Right lobe of liver (tissue), 6 donors: ENCODE measurements around the gene TTC28. TPM values are rescaled to one million over a fixed set of nuclear protein-coding genes. Genes with fewer than 3 reads are reported as not detected.

Source experiments
- ATAC-seq, 4 donors: fragments of 200-7000 bp; cut with Tn5 transposase; one replicate each; pipeline ENCODE4 v1.9.1; 2020; ENCODE audit warnings: mild to moderate bottlenecking in 4 of 4, moderate library complexity in 4 of 4
- DNase-seq, 3 donors: peaks; one replicate each; pipeline ENCODE4 v3.0.0-alpha.2; 2020
- H3K27ac ChIP-seq, 3 donors: fragments of 200-600 bp; one replicate each; pipeline ENCODE4 v1.8.0; 2022
- H3K27me3 ChIP-seq, 2 donors: fragments of 200-600 bp; one replicate each; pipeline ENCODE4 v1.8.0; 2022
- H3K36me3 ChIP-seq, 4 donors: fragments of 200-600 bp; sonication (generic) in 1 of 4; one replicate each; pipeline versions ENCODE4 v1.5.1 to v1.8.0; 2017 to 2022; ENCODE audit warnings: control low read depth in 1 of 4
- H3K4me1 ChIP-seq, 4 donors: fragments of 200-600 bp; sonication (generic) in 1 of 4; one replicate each; pipeline versions ENCODE4 v1.5.1 to v1.8.0; 2017 to 2022; ENCODE audit warnings: control low read depth in 1 of 4
- H3K4me3 ChIP-seq, 3 donors: fragments of 200-600 bp; one replicate each; pipeline ENCODE4 v1.8.0; 2022
- H3K9me3 ChIP-seq, 4 donors: fragments of 200-600 bp; sonication (generic) in 1 of 4; one replicate each; pipeline versions ENCODE4 v1.5.1 to v1.8.0; 2017 to 2022; ENCODE audit warnings: control low read depth in 1 of 4
- CTCF ChIP-seq, 4 donors: fragments of 200-600 bp in 3 of 4; fragments of 450-650 bp in 1 of 4; IDR thresholded peaks; one replicate each; pipeline versions ENCODE4 v1.5.1 to v1.8.0; 2016 to 2022; ENCODE audit warnings: antibody characterized with exemption in 4 of 4, mild to moderate bottlenecking in 2 of 4
- POLR2A ChIP-seq: fragments of 450-650 bp; IDR thresholded peaks from one replicate; pipeline ENCODE4 v1.6.1; 2017; ENCODE audit warnings: antibody characterized with exemption, mild to moderate bottlenecking
- WGBS: methylation state at CpG from one replicate; pipeline ENCODE4 v1.1.6; 2018; ENCODE audit warnings: low coverage, low lambda C conversion rate; ENCODE audit not compliant: insufficient coverage; ENCODE audit errors: missing lambda C conversion rate; 5-methylcytosine and 5-hydroxymethylcytosine counted together
- intact Hi-C, 2 donors: fragments of 100-400 bp; cut with DNase I; formaldehyde crosslinking; loops; one replicate each; pipeline versions ENCODE4 v1.11.2 to v1.14.1; 2022
- total RNA-seq, 6 experiments: library from RNA; depleted of rRNA in 2 of 6; stranded (reverse); fragments of >200 nt in 2 of 6; fragmentation: NEBNext Ultra II Directional in 3 of 6; extraction: Animal tissue kit (Norgen Biotek cat#: 25700) in 3 of 6; gene quantifications; one replicate each; pipeline versions ENCODE4 v1.1.0 to v1.2.4, GENCODE V29; 2016 to 2023
- donor health status: DM: no; HTN: yes; CAD: no.
- donor health status: DM: no; HTN: no; CAD: no.
- donor health status: DM: no; HTN: no; CAD: no.
- donor health status: DM: no; HTN: yes; CAD: no.
- donor health status: DM: no; HTN: yes; CAD: no.

Gene TTC28
- total RNA-seq, 6 experiments from 2014 or later = 9.4 to 38.3 (median 15.0) TPM

DNA sequence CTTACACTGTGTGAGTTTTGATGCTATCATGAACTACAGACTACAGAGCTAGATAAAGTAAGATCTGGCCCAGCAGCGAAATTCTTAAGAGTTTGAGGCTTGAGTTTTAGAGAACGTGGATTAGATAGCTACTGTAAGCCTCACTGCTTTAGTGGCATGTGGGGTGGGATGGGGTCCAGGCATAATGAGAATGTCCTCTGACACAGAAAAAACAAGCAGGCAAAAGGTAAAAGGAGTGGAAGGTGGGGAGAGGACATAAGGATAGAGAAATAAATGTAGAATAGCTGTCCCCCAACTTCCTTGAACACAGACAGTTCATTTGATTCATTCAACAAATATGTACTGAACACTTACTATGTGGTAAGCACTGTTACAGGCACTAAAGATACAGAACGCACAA is 436.1 kb downstream of the TTC28 start:
- intact Hi-C loops = no loop called here
- no peaks in the 10 kb centered on the region for H3K9me3 ChIP-seq
- DNase-seq = no peak
- no peaks in the 10 kb centered on the region for H3K27me3 ChIP-seq
- no peak overlapping the region for H3K27ac ChIP-seq
- H3K4me3 ChIP-seq = no peak overlapping the region
- WGBS = 98% methylated on average over 3 of the region's 3 CpGs
- no peak for ATAC-seq
- H3K4me1 ChIP-seq = peaks cover 0 to 7% (median 0%) of the 10 kb centered on the region in 4 donors
- H3K36me3 ChIP-seq = no peaks in the 10 kb centered on the region
- TF ChIP-seq CTCF (IDR thresholded peaks at IDR 0.05) = no peak

DNA sequence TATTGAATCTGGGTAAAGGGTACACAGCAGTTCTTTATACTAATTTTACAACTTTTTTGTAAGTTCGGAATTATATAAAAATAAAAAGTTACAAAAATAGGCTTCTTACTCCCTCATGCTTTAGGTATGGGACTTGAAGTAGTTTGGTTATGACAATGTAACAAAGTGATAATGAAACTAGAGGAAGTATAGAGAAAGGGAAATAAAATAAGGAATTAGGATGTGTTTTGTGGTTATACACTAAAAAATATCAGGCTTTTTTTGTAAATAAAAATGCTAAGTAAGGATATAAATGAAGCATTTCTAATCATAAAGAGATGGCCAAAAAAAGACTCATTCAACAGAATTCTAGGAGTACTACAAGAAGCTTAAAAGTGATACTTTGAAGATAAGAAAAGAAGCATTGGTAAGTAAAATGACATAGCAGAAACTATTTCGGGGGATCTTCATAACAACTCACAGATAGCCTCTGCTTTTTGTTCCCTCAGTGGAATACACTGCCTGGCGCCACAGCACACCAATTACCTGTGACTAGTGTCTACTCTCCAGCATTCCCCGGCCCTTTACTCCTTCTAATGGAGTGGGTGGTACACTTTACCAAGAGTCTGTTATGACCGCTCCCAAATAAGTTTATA is 437.9 kb downstream of the TTC28 start:
- intact Hi-C loops = no loop called here
- no peaks in the 10 kb centered on the region for H3K27me3 ChIP-seq
- H3K36me3 ChIP-seq = no peaks in the 10 kb centered on the region
- peaks cover 0 to 7% (median 0%) of the 10 kb centered on the region in 4 donors for H3K4me1 ChIP-seq
- WGBS = 85% methylated on average over 5 of the region's 5 CpGs
- H3K27ac ChIP-seq = no peak overlapping the region
- TF ChIP-seq POLR2A = no peak
- no peak for TF ChIP-seq CTCF (IDR thresholded peaks at IDR 0.05)
- ATAC-seq = no peak
- no peak overlapping the region for H3K4me3 ChIP-seq
- no peaks in the 10 kb centered on the region for H3K9me3 ChIP-seq
- DNase-seq = no peak

- DNase-seq = no peak
- intact Hi-C loops = no loop called here
- no peaks in the 10 kb centered on the region for H3K27me3 ChIP-seq
- TF ChIP-seq POLR2A (no peak), CTCF (IDR thresholded peaks at IDR 0.05) (no peak)
- ATAC-seq = no peak
- no peaks in the 10 kb centered on the region for H3K9me3 ChIP-seq
- no peak overlapping the region for H3K27ac ChIP-seq
- no peaks in the 10 kb centered on the region for H3K36me3 ChIP-seq
- no peak overlapping the region for H3K4me3 ChIP-seq
- peaks cover 0 to under 1% (median 0%) of the 10 kb centered on the region in 4 donors for H3K4me1 ChIP-seq
Measured at GRCh38 chr22:28239941-28240340, 439.7 kb downstream of the TTC28 start.

- Histone ChIP-seq H3K27me3 (no peaks in the 10 kb centered on the region), H3K9me3 (no peaks in the 10 kb centered on the region), H3K27ac (no peak overlapping the region), H3K36me3 (no peaks in the 10 kb centered on the region), H3K4me3 (no peak overlapping the region), H3K4me1 (no peaks in the 10 kb centered on the region)
- ATAC-seq (no peak), DNase-seq (no peak)
- intact Hi-C loops = no loop called here
- no peak for TF ChIP-seq POLR2A
- TF ChIP-seq CTCF (IDR thresholded peaks at IDR 0.05) = no peak
- 76% methylated on average over 2 of the region's 2 CpGs for WGBS
Measured at GRCh38 chr22:28237783-28238182, 441.9 kb downstream of the TTC28 start.

- ATAC-seq (no peak), DNase-seq (no peak)
- intact Hi-C loops = no loop called here
- TF ChIP-seq CTCF (IDR thresholded peaks at IDR 0.05) = no peak
- TF ChIP-seq POLR2A = no peak
- H3K27ac ChIP-seq = no peak overlapping the region
- no peaks in the 10 kb centered on the region for H3K9me3 ChIP-seq
- H3K27me3 ChIP-seq = no peaks in the 10 kb centered on the region
- WGBS = 91% methylated on average over 4 of the region's 4 CpGs
- H3K4me3 ChIP-seq = no peak overlapping the region
- no peaks in the 10 kb centered on the region for H3K36me3 ChIP-seq
- H3K4me1 ChIP-seq = no peaks in the 10 kb centered on the region
Measured at GRCh38 chr22:28237112-28237511, 442.5 kb downstream of the TTC28 start.
